Lower leg skin (tissue), 3 donors: ENCODE results near the gene B3GAT2.

Source experiments
- POLR2A ChIP-seq, 2 donors: fragments of 450-650 bp; IDR thresholded peaks; one replicate each; pipeline ENCODE4 v1.6.1; 2016 to 2017; ENCODE audit warnings: antibody characterized with exemption in 2 of 2, mild to moderate bottlenecking in 1 of 2, moderate library complexity in 1 of 2
- TF ChIP-seq, protein P1 (sequence below), 3 donors: fragments of 450-650 bp; IDR thresholded peaks; one replicate each; pipeline ENCODE4 v1.5.1; 2016; ENCODE audit warnings: antibody characterized with exemption in 3 of 3, mild to moderate bottlenecking in 3 of 3, moderate library complexity in 2 of 3

DNA sequence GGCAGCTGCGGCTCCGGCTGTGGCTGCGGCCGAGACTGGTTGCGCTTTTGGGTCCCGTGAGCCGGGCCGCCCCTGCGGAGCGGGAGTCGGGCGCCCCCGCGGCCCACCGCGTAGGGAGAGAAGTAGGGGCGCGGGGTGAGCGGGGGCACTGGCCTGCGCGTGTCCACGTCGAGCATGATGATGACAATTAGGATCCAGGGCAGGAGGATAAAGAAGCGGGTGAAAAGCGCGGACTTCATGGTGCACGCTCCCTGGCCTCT is 739 bp downstream of the B3GAT2 start:
- TF ChIP-seq, protein P1, sequence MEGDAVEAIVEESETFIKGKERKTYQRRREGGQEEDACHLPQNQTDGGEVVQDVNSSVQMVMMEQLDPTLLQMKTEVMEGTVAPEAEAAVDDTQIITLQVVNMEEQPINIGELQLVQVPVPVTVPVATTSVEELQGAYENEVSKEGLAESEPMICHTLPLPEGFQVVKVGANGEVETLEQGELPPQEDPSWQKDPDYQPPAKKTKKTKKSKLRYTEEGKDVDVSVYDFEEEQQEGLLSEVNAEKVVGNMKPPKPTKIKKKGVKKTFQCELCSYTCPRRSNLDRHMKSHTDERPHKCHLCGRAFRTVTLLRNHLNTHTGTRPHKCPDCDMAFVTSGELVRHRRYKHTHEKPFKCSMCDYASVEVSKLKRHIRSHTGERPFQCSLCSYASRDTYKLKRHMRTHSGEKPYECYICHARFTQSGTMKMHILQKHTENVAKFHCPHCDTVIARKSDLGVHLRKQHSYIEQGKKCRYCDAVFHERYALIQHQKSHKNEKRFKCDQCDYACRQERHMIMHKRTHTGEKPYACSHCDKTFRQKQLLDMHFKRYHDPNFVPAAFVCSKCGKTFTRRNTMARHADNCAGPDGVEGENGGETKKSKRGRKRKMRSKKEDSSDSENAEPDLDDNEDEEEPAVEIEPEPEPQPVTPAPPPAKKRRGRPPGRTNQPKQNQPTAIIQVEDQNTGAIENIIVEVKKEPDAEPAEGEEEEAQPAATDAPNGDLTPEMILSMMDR (IDR thresholded peaks at IDR 0.05), result no peak
- no peak for TF ChIP-seq POLR2A (IDR thresholded peaks at IDR 0.05)
